GM13977 (cell line): ENCODE data around the gene AGBL1.

ENCODE experiments used
- DNase-seq: peaks from one replicate; pipeline ENCODE4 v3.0.0; 2012; ENCODE audit warnings: low spot score
- in situ Hi-C: fragments of 300-500 bp; cut with MboI; formaldehyde crosslinking; loops from one replicate; pipeline ENCODE4 v1.12.0; 2022; ENCODE audit warnings: low sequenced_read_pairs, low pct_unique_long_range_greater_than_20kb, mixed read lengths, inconsistent platforms; ENCODE audit not compliant: unreplicated experiment
- TF ChIP-seq, protein P1 (sequence below): IDR thresholded peaks from 2 replicates; pipeline ENCODE4 v1.5.1; 2012; ENCODE audit warnings: mild to moderate bottlenecking, control low read depth; ENCODE audit not compliant: insufficient read depth; ENCODE audit errors: extremely low read depth, missing control alignments

The AGBL1 gene

GRCh38 chr15:86894269-86894668 lies 814.6 kb downstream of the AGBL1 start:
- TF ChIP-seq, protein P1, sequence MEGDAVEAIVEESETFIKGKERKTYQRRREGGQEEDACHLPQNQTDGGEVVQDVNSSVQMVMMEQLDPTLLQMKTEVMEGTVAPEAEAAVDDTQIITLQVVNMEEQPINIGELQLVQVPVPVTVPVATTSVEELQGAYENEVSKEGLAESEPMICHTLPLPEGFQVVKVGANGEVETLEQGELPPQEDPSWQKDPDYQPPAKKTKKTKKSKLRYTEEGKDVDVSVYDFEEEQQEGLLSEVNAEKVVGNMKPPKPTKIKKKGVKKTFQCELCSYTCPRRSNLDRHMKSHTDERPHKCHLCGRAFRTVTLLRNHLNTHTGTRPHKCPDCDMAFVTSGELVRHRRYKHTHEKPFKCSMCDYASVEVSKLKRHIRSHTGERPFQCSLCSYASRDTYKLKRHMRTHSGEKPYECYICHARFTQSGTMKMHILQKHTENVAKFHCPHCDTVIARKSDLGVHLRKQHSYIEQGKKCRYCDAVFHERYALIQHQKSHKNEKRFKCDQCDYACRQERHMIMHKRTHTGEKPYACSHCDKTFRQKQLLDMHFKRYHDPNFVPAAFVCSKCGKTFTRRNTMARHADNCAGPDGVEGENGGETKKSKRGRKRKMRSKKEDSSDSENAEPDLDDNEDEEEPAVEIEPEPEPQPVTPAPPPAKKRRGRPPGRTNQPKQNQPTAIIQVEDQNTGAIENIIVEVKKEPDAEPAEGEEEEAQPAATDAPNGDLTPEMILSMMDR: no peak
- in situ Hi-C loops: no loop called here
- DNase-seq: no peak

DNA sequence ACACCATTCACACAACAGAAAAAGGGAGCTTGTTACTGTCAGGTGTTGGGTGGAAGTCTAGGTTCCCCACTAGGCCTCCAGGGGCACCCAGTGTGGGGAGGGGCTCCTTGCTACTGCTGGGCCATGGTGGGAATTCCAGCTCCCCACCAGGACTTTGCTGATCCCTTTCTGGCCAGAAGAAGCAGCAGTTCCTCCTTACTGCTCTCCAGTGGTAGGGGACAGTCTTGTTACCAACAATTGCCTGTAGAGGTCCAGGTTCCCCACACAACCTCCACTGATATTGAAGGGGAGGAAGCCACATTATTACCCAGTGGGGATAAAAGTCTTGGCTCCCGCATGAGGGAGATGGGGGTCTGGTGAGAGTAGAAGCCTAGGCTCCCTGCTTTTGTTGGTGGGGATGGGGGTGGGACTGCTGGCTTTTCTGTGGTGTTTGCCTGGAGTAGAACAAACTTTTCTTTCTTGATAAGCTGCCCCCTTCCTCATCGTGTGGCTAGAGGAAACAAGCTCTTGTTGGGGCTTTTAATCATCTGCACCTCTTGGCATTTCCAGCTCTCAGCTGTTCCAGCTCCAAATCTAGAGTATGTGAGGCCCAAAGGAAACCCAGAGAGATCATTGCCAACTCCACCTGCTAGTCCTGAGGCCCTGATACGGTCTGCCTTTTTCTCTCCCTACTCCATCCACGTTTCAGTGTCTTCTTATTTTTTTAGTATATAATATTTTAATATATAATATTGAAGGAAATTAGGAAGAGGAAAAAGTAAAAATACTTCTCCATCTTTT lies 824.2 kb downstream of the AGBL1 start:
- TF ChIP-seq, protein P1: no peak
- DNase-seq: no peak
- in situ Hi-C loops: no loop called here

DNA sequence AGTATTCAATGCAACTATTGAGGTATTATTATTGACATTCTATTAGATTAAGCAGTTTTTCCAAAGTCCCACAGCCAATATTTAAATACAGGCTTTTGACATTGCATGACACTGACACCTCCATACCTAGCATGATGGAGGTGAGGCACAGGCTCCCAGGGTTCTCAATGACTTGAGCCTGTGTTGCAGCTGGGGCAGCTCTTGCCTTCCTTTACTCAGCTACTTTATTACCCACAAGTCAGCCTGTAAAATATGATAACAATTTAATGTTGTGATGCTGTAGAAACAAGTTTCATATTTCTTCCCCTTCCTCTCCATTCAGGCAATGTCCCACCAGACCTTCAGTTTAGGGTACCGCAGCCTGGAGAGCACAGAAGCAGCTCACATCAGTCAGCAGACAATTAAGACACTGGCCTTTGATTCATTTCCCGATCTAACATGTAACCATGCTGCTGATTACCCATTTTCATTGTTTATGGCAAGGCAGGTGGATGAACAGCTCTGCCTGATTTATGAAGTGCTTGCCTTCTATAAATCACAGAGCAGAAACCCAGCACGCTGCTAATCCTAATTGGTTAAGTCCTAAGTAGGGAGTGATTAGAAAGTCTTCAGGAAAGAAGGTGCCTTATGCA lies 826.1 kb downstream of the AGBL1 start:
- no peak for DNase-seq
- TF ChIP-seq, protein P1: no peak
- in situ Hi-C loops: no loop called here

GRCh38 chr15:86906376-86906775 lies 826.7 kb downstream of the AGBL1 start:
- TF ChIP-seq, protein P1: no peak
- in situ Hi-C loops: no loop called here
- no peak for DNase-seq

DNA sequence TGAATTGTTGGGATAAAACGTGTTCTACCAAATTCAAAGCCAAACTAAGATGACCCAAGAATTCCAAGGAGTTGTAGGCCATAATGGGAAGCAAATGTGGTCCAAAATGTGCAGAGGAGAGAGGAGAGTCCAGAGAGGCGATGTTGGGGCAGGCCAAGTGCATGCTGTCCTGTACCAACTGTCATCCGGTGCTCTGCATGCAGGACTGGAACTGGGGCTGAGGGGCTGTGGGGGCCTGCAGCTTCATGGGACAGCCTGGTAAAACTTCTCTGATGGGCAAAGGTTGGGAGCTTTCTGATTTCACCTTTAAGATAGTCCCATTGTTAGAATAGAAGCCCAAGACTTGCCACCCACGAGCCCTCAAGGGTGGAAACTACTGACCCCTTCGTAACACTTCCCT lies 831.4 kb downstream of the AGBL1 start:
- TF ChIP-seq, protein P1: no peak
- in situ Hi-C loops: no loop called here
- DNase-seq: no peak

DNA sequence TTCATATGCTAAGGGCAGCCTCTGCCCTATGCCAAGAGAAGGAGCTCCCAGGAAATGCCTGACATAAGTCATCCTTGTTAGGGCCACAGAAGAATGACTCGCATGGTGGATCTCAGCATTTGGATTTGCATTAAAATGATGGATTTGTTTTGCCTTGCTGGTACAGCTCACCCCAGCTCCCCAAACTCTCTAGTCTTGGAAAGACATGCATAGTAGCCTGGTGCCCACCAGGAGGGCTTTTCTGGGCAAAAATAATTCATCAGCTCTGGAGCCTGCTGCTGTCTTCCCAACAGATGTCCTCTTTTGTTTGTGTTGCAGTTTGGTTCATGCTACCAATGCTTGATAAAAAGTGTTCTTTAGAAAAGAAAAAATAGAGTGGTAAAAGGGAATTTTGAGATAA lies 833.0 kb downstream of the AGBL1 start:
- DNase-seq: no peak
- in situ Hi-C loops: no loop called here
- TF ChIP-seq, protein P1: no peak
